Smooth muscle cell (in vitro differentiated cells): ENCODE results near the gene ATP1A1. TPM values are rescaled to one million over a fixed set of nuclear protein-coding genes. Genes with fewer than 3 reads are reported as not detected.

Experiments used
- DNase-seq: peaks from one replicate; lab custom pipeline; 2025; ENCODE audit not compliant: unreplicated experiment; lab: John Stamatoyannopoulos, UW
- H2AFZ ChIP-seq: fragments of 200-600 bp; sonication (generic); 2 replicates; pipeline ENCODE4 v1.6.0; 2016; ENCODE audit warnings: antibody characterized with exemption, low read depth, mild to moderate bottlenecking
- H3F3A ChIP-seq: fragments of 200-600 bp; sonication (generic); 2 replicates; pipeline ENCODE4 v1.6.0; 2017; ENCODE audit warnings: antibody characterized with exemption, low read depth
- H3K27ac ChIP-seq: fragments of 200-600 bp; sonication (generic); 2 replicates; pipeline ENCODE4 v1.5.1; 2016; ENCODE audit warnings: low read depth, mild to moderate bottlenecking
- H3K27me3 ChIP-seq: fragments of 200-600 bp; sonication (generic); 2 replicates; pipeline ENCODE4 v1.6.1; 2016; ENCODE audit warnings: low read depth, mild to moderate bottlenecking
- H3K36me3 ChIP-seq: fragments of 200-600 bp; sonication (generic); 2 replicates; pipeline ENCODE4 v1.5.1; 2016; ENCODE audit warnings: low read depth
- H3K4me1 ChIP-seq: fragments of 200-600 bp; sonication (generic); 2 replicates; pipeline ENCODE4 v1.5.1; 2016; ENCODE audit warnings: low read depth
- H3K4me2 ChIP-seq: fragments of 200-600 bp; sonication (generic); 2 replicates; pipeline ENCODE4 v1.6.0; 2016; ENCODE audit warnings: mild to moderate bottlenecking
- H3K4me3 ChIP-seq: fragments of 200-600 bp; sonication (generic); 2 replicates; pipeline ENCODE4 v1.5.1; 2016; ENCODE audit warnings: mild to moderate bottlenecking
- H3K79me2 ChIP-seq: fragments of 200-600 bp; sonication (generic); 2 replicates; pipeline ENCODE4 v1.6.0; 2016; ENCODE audit warnings: low read depth, mild to moderate bottlenecking
- H3K9ac ChIP-seq: fragments of 200-600 bp; sonication (generic); 2 replicates; pipeline ENCODE4 v1.6.0; 2016; ENCODE audit warnings: low read depth
- H3K9me3 ChIP-seq: fragments of 200-600 bp; sonication (generic); replicated peaks from 2 replicates; pipeline ENCODE4 v1.5.1; 2016; ENCODE audit warnings: low read depth
- H4K20me1 ChIP-seq: fragments of 200-600 bp; sonication (generic); 2 replicates; pipeline ENCODE4 v1.6.0; 2016; ENCODE audit warnings: low read depth
- CTCF ChIP-seq: fragments of 200-600 bp; sonication (generic); IDR thresholded peaks from 2 replicates; pipeline ENCODE4 v1.5.1; 2017; ENCODE audit warnings: borderline replicate concordance, mild to moderate bottlenecking, antibody characterized with exemption; ENCODE audit not compliant: insufficient read depth, poor library complexity, severe bottlenecking
- WGBS: methylation state at CpG from one replicate; pipeline ENCODE4 v1.1.7; 2016; ENCODE audit warnings: low lambda C conversion rate; 5-methylcytosine and 5-hydroxymethylcytosine counted together
- polyA plus RNA-seq: library from polyadenylated mRNA; unstranded; fragments of >200 nt; fragmentation: Nextera tagmentation; extraction: Ambion mirVana; gene quantifications from 2 replicates; pipeline ENCODE4 v1.2.1, GENCODE V29; 2016
- total RNA-seq: library from RNA; depleted of rRNA; stranded (reverse); fragments of >200 nt; gene quantifications from 2 replicates; pipeline ENCODE4 v1.2.3, GENCODE V29; 2014

The ATP1A1 gene
- total and polyA plus RNA-seq, 2 experiments from 2014 or later = 75.7 to 104 TPM

- no peak for TF ChIP-seq CTCF
These were observed 18.1 kb downstream of the ATP1A1 start for GRCh38 chr1:116391185-116391584.

GRCh38 chr1:116392717-116393404 is 19.8 kb downstream of the ATP1A1 start:
- no peaks in the 10 kb centered on the region for H3F3A ChIP-seq
- H3K27ac ChIP-seq = no peak overlapping the region
- H3K9ac ChIP-seq = no peak overlapping the region
- no peaks in the 10 kb centered on the region for H3K79me2 ChIP-seq
- peaks cover 54% of the 10 kb centered on the region for H4K20me1 ChIP-seq
- no peak overlapping the region for H3K4me2 ChIP-seq
- H3K36me3 ChIP-seq = peaks cover 55% of the 10 kb centered on the region
- H3K4me1 ChIP-seq = no peaks in the 10 kb centered on the region
- no peak for TF ChIP-seq CTCF
- H3K4me3 ChIP-seq = no peak overlapping the region
- no peaks in the 10 kb centered on the region for H3K9me3 ChIP-seq
- H3K27me3 ChIP-seq = no peaks in the 10 kb centered on the region
- no peak overlapping the region for H2AFZ ChIP-seq
- WGBS = 91% methylated on average over 10 of the region's 10 CpGs
- DNase-seq = no peak

More at GRCh38 chr1:116391185-116391584, 18.1 kb downstream of the ATP1A1 start:
- Histone ChIP-seq H3K9ac (no peak overlapping the region), H3K79me2 (no peaks in the 10 kb centered on the region), H4K20me1 (peaks cover 62% of the 10 kb centered on the region), H3K27ac (no peak overlapping the region), H3K9me3 (no peaks in the 10 kb centered on the region), H2AFZ (no peak overlapping the region), H3K36me3 (peaks cover 53% of the 10 kb centered on the region), H3K4me1 (no peaks in the 10 kb centered on the region), H3K27me3 (no peaks in the 10 kb centered on the region), H3K4me2 (no peak overlapping the region), H3K4me3 (no peak overlapping the region), H3F3A (no peaks in the 10 kb centered on the region)
- DNase-seq = no peak
- 69% methylated on average over 1 of the region's 1 CpG for WGBS

- Histone ChIP-seq H4K20me1 (peaks cover 54% of the 10 kb centered on the region), H3K4me1 (no peaks in the 10 kb centered on the region), H3F3A (no peaks in the 10 kb centered on the region), H3K4me3 (no peak overlapping the region), H3K4me2 (no peak overlapping the region), H3K9ac (no peak overlapping the region), H3K79me2 (no peaks in the 10 kb centered on the region), H3K27ac (no peak overlapping the region), H3K9me3 (no peaks in the 10 kb centered on the region), H2AFZ (no peak overlapping the region), H3K36me3 (peaks cover 46% of the 10 kb centered on the region), H3K27me3 (no peaks in the 10 kb centered on the region)
- no peak for DNase-seq
- 95% methylated on average over 2 of the region's 2 CpGs for WGBS
- TF ChIP-seq CTCF = no peak
These were observed 20.7 kb downstream of the ATP1A1 start for GRCh38 chr1:116393792-116394191.

- Histone ChIP-seq H3K4me2 (no peak overlapping the region), H3K36me3 (peaks cover 43% of the 10 kb centered on the region), H3K27ac (no peak overlapping the region), H3K4me3 (no peak overlapping the region), H4K20me1 (peaks cover 52% of the 10 kb centered on the region), H2AFZ (no peak overlapping the region), H3K27me3 (no peaks in the 10 kb centered on the region), H3F3A (no peaks in the 10 kb centered on the region), H3K79me2 (no peaks in the 10 kb centered on the region), H3K9me3 (no peaks in the 10 kb centered on the region), H3K4me1 (no peaks in the 10 kb centered on the region), H3K9ac (no peak overlapping the region)
- no peak for TF ChIP-seq CTCF
- 96% methylated on average over 4 of the region's 4 CpGs for WGBS
- DNase-seq = no peak
These were observed 21.2 kb downstream of the ATP1A1 start for GRCh38 chr1:116394270-116394669.
